Measurements from ENCODE around the gene RPTOR.

DNA sequence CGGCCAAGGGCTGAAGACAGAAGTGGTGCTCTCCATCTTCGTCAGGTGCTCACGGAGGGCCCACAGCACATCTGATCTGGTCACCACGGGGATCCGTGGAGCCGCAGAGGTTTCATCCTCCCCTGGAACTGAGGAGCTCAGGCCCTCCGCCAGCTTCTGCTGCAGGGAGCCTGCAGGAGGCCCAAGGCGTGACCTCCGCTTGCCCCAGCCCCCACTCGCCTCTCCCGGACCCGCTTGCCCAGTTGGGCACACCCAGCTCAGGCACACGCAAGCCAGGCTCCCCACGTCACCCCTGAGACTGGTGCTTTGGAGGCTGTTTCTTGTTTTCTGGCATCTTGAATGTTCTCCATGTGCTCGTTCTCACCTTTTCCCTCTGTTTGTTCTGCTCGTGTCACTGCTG, 407.7 kb downstream of the RPTOR start:
- no peak for TF ChIP-seq CTCF (conservative IDR thresholded peaks at IDR 0.05; ENCODE audit: low read length)
- no peak for TF ChIP-seq EZH2phosphoT487 (IDR thresholded peaks at IDR 0.05; ENCODE audit: borderline replicate concordance, low read depth, low read length)

All from OCI-LY7 (cell line).